ENCODE measurements around the gene SSTR1.

The SSTR1 gene

GRCh38 chr14:38238332-38238731 is 30.6 kb downstream of the SSTR1 start:
- no peak for DNase-seq (ENCODE audit: low read depth)

DNA sequence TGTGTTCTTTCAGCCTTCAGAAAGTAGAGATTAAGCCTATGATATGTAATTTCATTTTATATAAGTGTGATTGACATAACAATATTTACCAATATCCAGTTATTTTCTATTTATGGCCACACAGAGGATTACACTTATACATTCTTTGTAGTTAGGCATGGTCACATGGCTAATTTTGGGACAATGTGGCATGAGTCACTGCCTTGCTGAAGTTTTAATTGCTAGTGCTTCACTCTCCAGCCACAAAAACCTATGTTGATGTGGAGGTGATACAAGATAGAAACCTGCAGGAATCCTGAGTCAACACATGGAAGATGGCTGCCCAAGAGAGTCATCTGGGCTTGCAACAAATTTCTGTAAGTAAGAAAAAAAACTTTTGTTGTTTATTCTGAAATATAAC is 31.2 kb downstream of the SSTR1 start:
- DNase-seq (ENCODE audit: low read depth) = no peak

DNA sequence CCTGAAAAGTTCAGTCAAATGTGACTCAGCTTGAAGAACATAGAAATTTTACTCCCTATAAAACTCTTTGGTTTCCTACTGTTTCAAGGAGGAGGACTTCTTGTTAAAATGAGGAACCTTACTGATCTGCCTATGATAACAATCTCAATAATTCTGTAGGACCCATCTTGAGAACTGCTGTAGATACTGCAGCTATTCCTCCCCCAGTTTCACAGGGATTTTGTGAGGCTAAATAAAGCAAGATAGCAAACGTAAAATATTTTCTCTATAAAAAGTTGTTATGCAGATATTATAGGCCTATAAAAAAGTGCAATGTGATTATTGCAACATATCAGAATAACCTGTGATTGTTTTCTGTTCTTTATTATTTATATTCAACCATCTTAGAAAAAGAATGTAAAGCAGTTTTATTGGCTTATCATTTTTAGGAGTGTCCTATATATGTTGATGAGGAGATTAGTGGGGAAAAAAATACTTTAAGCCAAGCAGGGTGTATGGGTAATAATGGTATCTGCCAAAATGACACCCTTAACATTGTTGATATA is 36.1 kb downstream of the SSTR1 start:
- DNase-seq (ENCODE audit: low read depth) = no peak

GRCh38 chr14:38248321-38249028 is 40.8 kb downstream of the SSTR1 start:
- no peak for DNase-seq (ENCODE audit: low read depth)

DNA sequence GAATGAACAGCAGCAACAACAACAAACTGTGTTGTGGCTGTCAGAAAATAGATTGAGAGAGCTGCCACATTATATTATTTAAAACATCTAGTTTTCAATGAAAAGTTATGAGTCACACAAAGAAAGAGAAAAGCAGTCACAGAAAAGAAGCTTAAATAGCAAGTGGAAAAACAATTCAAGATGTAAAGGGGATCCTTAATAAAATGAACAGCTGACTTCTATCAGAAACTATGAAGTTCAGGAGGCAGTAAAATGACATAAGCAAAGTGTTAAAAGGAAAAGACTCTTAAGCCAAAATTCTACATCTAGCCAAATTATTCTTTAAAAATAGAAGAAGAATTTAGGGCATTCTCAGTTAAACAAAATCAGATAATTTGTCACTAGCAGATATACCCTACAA is 42.6 kb downstream of the SSTR1 start:
- no peak for DNase-seq (ENCODE audit: low read depth)

- no peak for DNase-seq (ENCODE audit: low read depth)
Observed at GRCh38 chr14:38252066-38252710, 44.5 kb downstream of the SSTR1 start.

DNA sequence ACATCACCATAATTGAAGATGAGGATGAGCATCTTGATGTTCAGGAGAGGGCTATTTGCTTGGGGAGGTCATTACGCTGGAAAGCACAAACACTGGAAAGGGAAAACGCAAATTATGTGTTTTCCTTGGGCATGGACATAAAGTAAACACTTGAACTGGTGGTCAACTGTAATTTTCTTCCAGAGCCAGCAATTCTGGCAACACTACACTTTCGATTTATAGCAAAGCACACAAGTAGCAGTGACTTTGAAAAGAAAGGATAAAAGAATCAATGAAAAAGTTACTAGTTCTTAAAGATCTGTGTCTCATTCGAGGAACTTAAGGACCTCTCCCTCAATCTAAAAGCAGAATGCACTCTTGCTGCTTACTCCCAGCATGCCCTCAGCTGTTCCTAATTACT is 46.0 kb downstream of the SSTR1 start:
- DNase-seq (ENCODE audit: low read depth) = no peak

DNA sequence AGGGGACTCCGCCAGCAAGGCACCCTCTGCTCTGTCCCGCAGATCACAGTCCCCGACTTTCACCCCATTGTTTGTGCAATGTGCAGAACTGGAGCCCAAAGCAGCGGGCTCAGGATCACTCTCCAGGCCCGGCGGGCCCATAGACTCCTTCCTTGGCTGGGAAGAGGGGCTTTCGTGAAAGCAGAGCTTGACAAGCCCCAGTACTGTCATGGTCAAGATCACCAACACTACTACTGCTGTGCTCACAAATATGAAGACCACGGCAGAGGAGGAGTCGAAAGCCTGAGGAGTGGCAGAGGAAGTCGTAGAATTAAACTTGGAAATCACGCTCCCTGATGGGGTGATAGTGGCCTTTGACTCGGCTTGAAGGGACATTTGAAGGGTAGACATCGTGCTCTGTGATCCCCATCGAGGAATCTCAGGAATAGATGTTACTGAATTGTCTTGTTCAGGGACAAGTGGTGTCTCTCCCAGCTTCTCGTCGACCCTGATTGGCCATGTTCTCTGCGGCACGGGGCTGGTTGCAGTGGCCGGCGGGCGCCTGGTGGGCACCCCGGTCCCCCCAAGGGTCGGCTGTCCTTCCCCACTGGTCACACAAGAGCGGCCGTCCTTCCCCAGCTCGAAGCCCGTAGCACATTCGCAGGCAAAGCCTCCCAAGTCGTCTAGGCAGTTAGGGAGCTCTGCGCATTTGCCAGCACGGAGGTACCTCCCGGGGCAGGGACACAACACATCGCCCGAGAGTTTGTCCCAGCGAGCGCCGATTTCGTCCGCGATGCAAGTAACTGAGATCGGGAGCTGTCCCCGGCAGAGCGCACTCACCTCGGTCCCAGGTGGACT is 47.1 kb downstream of the SSTR1 start:
- DNase-seq (ENCODE audit: low read depth) = no peak

GRCh38 chr14:38255408-38255672 is 47.6 kb downstream of the SSTR1 start:
- no peak for DNase-seq (ENCODE audit: low read depth)

- DNase-seq (ENCODE audit: low read depth) = no peak
Observed at GRCh38 chr14:38255673-38256532, 48.2 kb downstream of the SSTR1 start, which contains the start of gene CLEC14A. Gene CLEC14A (minus strand): TSS chr14:38256093. CDS start chr14:38256022, 71 bp downstream.

DNA sequence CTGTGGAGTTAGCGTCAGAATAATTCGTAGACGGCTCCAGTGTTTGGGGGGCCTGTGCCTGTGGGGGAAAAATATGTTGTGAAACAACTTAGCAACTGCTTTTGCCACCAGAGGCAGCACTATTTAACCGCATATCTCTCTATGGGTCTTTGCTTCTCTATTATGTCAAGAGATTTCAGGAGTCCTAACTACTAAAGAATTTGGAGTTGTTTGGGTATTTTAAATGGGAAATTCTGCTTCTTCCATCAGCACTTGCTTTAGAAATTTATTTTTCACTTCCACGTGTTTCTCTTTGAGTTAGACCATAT is 48.8 kb downstream of the SSTR1 start:
- DNase-seq (ENCODE audit: low read depth) = no peak

GRCh38 chr14:38257507-38257906 is 49.8 kb downstream of the SSTR1 start:
- DNase-seq (ENCODE audit: low read depth) = no peak

DNA sequence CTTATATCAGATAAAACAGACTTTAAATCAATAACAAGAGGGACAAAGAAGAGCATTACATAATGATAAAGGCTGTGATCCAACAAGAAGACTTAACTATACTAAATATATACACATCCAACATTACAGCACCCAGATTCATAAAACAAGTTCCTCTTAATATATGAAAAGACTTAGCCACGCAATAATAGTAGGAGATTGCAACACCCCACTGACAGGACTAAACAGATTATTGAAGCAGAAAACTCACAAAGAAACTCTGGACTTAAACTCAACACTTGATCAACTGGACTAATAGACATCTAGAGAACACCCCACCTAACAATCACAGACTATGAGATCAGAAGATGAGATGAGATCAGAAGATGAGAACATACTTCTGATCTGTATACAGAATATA is 53.9 kb downstream of the SSTR1 start:
- DNase-seq (ENCODE audit: low read depth) = no peak
